Left colon (tissue), 2 donors: ENCODE measurements around the gene NUP42. TPM values are rescaled to one million over a fixed set of nuclear protein-coding genes. Genes with fewer than 3 reads are reported as not detected.
"Not testable (repeated sequence)": the region's sequence is repeated elsewhere in the genome, so short reads cannot be mapped to it uniquely, and the experiment has no call there.

Experiments
- ATAC-seq: fragments of 200-7000 bp; cut with Tn5 transposase; one replicate; pipeline ENCODE4 v1.9.1; 2020; ENCODE audit warnings: mild to moderate bottlenecking, moderate library complexity
- DNase-seq, 2 donors: peaks; one replicate each; pipeline ENCODE4 v3.0.0-alpha.2; 2020
- intact Hi-C, 2 donors: fragments of 100-400 bp; cut with DNase I in 1 of 2; cut with micrococcal nuclease in 1 of 2; formaldehyde crosslinking; loops; one replicate each; pipeline versions ENCODE4 v1.11.2 to v1.14.0; 2022; cut with DNase I, micrococcal nuclease
- total RNA-seq, 2 donors: library from RNA; stranded (reverse); fragmentation: NEBNext Ultra II Directional; extraction: Animal tissue kit (Norgen Biotek cat#: 25700); gene quantifications; one replicate each; pipeline ENCODE4 v1.2.1, GENCODE V29; 2021
- donor health status: DM: no; HTN: no; CAD: no.
- donor health status: DM: yes; HTN: yes; CAD: no.

The NUP42 gene
- total RNA-seq, 2 donors from 2014 or later = 21.1 to 30.8 TPM

DNA sequence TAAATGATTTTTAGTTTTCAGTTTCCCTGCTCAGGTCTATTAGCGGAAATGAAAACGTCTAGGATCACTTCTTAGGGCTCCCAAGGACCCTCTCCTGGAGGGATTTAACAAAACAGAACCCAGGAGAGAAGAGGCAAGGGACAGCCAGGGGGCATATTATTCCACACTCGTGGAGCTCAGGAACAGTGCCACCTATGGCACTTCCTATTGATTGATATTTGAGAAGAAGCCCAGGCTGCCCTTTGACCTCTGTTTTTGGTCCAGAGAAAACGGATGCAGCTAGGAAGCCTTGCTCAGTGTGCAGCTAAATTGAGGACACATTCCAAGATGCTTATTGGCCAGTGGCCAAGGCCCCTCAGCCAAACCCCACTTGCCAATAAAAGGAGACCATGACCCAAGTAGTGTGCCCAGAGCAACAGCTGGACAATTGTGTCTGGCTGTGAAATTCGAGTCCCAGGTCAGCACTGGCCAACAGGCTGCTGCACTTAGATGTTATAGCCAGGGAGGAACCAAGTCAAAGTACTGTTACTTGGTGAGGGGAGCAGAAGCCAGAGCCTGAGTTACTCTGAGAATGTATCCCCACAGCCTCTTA, 40.7 kb downstream of the NUP42 start:
- ATAC-seq (no peak), DNase-seq (no peak)
- intact Hi-C loops = no loop called here

DNA sequence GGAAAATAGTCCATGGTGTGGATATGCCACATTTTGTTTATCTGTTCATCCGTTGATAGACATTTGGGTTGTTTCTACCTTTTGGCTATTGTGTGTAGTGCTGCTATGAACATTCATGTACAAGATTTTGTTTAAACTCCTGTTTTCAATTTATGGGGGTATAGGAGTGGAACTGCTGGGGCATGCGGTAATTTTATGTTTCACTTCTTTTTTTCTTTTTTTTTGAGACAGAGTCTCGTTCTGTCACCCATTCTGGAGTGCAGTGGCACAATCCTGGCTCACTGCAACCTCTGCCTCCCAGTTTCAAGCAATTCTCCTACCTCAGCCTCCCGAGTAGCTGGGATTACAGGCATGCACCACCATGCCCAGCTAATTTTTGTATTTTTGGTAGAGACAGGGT, 42.5 kb downstream of the NUP42 start:
- ATAC-seq, DNase-seq, intact Hi-C loops: not testable (repeated sequence)

DNA sequence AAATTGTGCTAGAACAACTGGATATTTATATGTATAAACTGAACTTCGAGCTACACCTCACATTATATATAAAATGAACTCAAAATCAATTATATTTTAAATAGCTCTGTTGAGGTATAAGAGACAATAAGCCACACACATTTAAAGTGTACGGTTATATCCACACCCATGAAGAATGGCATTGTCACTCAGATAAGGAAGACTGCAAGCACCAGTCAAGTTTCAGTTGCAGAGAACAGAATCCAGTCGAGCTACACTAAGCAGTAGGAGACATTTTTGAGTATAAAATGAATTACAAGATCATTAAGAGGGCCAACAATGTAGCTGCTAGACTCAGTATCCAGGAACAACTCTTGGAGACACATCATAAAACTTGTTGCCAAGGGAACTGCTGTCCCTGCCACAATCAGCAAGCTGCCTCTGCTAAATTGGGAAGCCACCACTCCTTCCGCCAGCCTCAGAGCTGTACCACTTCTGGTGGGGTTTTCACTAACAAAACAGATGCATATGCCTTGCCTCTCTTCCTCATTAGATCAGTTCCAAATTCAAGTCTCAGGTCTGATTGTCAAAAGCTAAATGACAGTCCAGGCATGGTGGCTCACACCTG, 45.1 kb downstream of the NUP42 start:
- intact Hi-C loops = no loop called here
- DNase-seq (no peak), ATAC-seq (no peak)

DNA sequence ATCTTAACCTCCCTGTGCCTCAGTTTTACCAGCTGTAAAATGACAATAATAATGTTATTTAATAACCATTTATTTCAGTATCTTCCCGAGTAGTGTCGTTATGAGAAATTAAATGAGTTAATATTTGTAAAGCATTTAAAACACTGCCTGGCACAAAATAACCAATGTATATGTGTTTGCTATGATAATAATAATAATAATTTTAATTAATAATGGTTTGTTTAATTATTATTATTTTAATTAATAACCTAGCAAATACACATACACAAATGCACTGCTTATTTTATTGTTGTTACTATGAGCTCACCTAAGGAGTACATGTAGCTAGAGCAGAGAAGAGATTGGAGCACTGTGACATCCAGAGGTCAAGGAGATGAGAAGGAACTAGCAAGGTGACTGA, 46.6 kb downstream of the NUP42 start:
- DNase-seq (no peak), ATAC-seq (no peak)
- intact Hi-C loops = no loop called here

DNA sequence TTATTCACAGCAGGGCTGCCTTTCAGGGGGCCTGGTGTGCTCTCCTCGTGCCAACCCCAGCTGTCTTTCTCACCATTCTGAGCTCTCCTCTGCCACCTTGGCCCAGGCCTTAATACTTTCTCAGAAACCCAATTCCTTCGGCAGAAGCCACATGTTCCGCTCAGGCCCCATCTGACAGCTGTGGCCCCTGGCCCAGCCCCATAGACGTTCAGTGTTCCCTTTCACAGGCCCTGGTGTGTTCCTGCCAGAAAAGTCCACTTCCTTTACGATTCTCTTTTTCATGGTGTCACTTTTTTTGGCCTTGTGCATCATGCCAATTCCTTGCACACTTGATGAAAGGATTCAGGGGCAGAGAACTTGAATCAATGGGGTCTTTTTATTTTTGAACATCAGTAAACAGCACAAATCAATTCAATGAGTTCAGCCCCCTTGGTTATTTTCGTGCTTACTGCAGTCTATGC, 48.8 kb downstream of the NUP42 start:
- DNase-seq (no peak), ATAC-seq (no peak)
- intact Hi-C loops = no loop called here

DNA sequence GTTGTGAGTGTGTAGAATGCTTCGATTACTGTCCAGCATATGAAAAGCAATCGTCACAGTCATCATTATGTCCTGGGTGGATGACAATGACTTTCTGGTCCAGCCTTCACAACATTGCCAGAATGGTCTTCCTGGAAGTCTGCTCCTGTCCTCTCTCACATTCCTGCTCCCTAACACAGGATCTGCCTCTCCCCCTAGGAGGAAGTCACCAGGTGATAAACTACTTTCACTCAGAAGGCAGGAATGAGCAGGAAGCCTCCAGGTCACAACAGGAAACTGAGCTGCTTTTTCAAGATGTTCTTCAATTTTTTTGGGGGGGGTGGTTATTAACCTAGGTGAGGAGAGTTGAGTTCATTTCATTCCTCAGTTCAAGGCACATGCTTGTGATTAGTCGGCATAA, 51.1 kb downstream of the NUP42 start:
- intact Hi-C loops = no loop called here
- no peak for DNase-seq
- ATAC-seq = no peak

DNA sequence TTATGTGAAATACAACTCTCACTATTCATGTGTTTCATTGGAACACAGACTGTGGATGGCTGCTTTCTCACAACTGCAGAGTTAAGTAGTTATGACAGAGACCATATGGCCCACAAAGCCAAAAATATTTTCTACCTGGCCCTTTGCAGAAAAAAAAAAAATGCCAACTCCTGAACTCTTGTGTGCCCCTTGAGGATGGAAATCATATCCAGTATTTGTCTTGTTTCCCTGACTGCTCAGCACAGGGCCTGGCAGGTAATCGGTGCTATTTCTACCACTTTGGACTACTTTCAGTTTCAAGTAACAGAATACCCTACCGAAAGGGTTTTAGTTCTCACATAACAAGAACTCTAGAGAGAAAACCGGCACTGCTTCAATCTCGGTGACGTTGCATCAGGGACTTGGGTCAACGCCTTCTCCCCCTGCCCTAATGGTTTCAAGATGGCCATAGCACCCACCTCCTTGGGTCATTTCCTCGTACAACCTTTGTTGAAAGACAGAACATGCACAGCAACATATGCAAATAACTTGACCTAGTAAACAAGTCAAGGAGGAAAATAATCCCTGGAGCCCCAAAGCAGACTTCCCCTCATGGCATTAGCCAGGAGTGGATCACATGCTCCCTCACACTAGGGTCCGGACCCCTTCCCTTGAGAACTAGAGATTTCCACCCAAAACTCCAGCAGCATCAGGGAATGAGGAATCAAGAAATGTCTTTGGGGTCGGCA, 52.9 kb downstream of the NUP42 start:
- no peak for ATAC-seq
- intact Hi-C loops = no loop called here
- no peak for DNase-seq

DNA sequence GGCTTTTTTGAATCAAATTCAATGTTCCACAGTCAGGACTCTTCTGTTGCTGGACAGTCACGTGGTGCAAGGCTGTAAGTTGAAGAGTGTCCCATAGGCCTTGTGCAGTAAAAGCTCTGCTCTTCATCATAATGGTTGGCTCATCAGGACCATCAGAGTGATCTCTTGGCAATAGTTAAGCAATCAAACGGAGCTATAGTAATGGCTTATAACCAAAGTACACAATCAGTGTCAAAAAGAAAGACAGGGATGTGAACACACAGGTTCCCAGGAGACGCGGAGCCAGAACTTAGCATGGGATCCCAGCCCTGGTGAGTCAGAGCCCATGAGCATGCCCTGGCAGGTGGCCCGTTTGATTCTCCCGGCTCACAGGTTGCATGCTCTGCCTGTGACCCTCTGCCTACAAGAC, 54.0 kb downstream of the NUP42 start:
- intact Hi-C loops = no loop called here
- no peak for DNase-seq
- ATAC-seq = no peak

DNA sequence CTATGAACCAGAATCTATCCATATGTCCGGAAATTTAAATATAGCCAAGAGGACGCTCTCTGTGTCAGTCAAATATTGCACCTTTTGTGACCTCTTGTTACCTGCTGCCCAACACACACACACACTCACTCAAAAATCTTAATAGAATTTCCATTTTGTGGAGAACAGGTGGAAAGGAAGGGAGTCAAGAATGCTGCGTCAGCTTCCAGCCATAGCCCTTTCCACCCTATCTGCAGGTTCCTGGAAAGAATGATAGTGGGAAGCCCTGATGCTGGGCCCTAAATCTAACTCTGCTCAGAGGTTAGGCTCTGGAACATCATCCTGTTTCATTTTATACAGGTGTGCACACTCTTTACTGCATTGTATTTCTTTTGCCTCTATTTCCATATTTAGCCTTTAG, 55.2 kb downstream of the NUP42 start:
- ATAC-seq (no peak), DNase-seq (no peak)
- intact Hi-C loops = no loop called here

DNA sequence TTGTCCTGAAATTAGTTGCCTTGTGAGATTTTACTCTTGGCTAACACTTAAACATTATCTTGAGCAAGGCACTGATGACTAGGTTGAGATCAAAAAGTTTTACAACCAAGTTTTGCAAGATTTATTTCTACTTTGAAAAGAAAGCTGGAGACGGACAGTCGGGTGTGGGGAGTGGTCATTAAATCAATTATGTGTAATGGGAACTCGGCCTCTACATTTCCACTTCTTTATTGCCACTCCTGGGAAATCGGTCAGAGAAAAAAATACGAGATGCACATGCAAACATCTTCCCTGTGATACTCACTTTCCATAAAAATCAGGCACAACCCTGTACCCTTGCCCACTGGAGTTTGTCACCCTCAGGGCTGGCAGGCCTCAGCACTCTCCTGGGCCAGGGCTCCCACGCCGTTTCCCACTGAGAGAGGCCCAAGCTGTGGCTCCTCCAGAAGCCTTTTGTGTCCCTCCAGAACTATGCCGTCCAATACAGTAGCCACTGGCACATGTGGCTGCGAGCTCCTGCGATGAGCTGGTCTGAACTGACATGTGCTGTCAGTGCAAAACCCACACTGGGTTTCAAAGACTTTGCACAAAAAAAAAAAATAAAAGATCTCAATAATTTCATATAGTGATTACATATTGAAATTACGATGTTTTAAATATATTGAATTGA, 57.3 kb downstream of the NUP42 start:
- DNase-seq = no peak
- intact Hi-C loops = no loop called here
- no peak for ATAC-seq

DNA sequence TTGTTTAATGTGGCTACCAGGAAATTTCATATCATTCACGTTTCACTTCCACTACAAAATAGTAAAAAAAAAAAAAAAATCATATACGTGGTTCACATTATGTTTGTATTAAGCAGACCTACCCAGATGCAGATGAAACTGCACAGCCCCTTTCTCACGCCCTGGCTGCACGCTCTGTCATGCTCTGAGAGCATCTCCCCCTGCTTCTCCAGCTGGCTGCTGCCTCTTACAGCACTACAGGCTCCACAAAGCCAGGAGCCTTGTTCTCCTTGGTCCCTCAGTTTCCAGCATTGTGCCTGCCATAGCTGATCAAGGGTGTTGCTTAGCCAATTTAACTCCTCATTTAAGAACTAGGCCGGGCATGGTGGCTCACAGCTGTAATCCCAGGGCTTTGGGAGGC, 57.9 kb downstream of the NUP42 start:
- intact Hi-C loops = no loop called here
- ATAC-seq (no peak), DNase-seq (no peak)

DNA sequence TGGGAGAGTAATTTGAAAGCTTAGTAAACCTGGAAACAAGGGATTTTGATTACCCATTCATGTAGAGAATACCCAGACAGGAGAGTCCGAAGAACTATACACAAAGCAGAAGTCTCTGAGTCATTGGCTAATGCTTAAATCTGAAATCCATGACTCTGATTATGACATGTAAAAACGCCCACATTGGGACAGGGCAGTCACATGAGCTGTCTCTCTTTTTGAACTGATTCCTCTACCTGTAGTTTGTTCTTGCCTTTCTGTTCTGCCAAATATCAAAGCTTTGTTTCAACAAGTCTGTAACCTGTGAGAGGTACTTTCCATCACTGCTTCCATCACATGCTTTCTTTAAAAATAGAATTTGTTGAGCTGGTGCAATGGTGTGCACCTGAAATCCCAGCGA, 60.5 kb downstream of the NUP42 start:
- no peak for ATAC-seq
- intact Hi-C loops = no loop called here
- no peak for DNase-seq

DNA sequence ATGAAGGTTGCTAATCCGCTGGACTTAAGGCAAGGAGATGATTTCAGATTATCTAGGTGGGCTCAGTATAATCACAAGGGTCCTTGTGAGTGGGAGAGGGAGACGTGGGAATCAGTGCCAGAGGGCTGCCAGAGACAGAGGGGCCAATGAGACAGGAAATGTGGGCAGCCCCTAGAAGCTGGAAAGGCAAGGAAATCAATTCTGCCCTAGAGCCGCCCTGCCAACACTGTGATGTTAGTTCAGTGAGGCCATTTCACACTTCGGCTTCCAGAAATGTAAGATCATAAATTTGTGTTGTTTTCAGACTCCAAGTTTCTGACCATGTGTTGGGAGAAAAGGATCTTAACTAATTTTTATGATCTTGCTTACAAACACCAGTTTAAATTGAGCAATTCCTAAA, 61.1 kb downstream of the NUP42 start:
- intact Hi-C loops = no loop called here
- no peak for DNase-seq

DNA sequence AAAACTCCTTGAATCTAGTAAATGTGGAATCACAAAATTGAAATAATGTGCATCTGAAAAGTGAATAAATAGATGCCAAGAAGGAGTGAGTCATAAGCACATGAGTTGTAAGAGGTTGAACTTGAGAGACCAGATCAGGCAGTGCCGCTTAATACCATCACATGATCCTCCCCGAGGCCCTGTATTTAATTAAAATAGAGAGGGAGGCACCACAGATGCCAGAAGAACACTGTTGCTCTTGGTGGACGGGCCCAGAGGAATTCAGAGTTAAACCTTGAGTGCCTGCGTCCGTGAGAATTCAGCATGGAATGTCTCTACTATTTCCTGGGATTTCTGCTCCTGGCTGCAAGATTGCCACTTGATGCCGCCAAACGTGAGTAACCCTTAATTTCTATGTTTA, 64.7 kb downstream of the NUP42 start, which contains the start of gene GPNMB:
TSS of gene GPNMB (plus strand) at position 221 of the 400 bp plus-strand sequence. CDS start at position 304, 83 bp downstream.
- DNase-seq = peak in 1 of 2 donors; percentile 34
- ATAC-seq = no peak
- intact Hi-C loops = no loop called here

More for the DNA sequence above, 61.1 kb downstream of the NUP42 start:
- no peak for ATAC-seq

DNA sequence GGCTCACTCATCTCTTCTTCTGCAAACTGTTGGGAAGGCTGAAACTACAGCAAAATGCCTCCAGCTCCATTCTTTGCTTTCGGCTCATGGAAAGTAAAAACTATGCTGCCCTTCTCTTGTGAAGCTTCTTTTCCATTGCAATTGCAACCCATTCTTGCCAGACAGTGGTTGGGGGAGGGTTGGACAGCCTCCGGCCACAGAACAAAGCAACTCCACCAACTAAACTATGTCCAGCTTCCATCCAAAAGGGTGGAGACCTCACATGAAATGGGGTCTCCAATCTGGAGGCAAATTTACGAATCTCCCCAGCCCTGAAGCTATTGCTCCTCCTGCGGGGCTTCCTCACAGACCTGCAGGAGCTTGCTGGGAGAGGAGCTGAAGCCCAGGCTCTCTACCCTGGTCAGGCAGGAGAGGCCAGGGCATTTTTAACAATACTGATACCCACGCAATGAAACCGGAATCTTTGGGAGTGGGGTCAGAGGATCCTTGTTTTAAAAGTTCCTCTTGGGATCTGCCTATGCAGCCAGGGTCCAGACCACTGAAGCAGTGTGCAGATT, 65.3 kb downstream of the NUP42 start:
- ATAC-seq = no peak
- intact Hi-C loops = no loop called here
- DNase-seq = no peak

DNA sequence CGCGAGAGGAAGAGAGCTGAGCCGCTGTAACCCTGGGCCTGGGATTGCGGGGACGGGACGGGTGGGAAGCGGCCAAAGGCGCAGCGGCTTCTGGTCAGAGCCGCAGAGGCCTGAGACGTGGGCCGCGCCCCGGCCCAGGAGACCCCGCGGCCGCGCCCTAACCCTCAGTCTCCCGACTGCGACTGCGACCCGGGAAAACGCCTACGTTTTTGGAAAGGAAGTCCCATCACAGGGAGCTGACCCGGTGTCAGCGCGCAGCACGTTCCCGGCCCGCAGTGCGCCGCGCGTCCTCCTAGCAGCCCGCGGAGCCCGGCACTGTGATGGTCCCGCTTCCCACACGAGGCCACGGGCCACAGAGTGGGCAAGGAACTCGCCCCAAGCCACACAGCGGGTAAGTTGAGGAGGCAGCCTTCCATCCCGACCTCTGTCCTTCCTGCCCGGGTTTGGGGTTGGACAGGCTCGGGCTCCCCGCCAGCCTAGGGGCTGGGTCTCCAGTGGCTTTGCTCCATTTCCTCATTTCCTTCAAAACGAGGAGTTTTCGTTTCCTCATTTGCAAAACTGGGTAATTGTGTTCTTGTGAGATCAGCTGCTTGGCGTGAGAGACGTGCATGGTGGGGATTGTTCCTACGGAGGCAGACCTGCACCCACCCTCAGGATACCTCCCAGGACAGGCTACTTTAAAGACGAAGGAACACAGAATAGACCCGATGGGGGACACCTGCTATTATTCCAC, 65.9 kb downstream of the NUP42 start:
- peak; percentile 21 to 28 for DNase-seq
- intact Hi-C loops = no loop called here
- ATAC-seq = no peak

DNA sequence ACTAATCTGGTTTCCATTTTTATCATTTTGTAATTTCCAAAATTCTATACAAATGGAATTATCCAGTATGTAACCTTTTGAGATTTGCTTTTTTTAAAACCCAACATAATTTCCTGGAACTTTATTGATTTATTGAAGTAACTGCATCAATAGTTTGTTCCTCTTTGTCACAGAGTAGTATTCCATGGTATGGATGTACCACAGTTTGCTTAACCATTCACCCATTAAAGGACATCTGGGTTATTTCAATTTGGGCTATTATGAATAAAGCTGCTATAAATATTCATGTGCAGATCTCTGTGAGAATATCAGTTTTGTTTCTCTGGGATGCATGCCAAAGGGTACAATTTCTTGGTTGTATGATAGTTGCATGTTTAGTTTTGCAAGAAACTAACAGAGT, 67.6 kb downstream of the NUP42 start:
- intact Hi-C loops = no loop called here
- no peak for ATAC-seq
- DNase-seq = no peak
